K562 (cell line): ENCODE results near the gene PSMB2. TPM values are rescaled to one million over a fixed set of nuclear protein-coding genes. Genes with fewer than 3 reads are reported as not detected.
A peak's percentile ranks its signal among the peaks of the same experiment; 100 is the strongest.

Source experiments
- ARID1B ChIP-seq: fragments of 450-650 bp; IDR thresholded peaks from 2 replicates; pipeline ENCODE4 v1.6.1; 2016; ENCODE audit warnings: antibody characterized with exemption, mild to moderate bottlenecking, inconsistent platforms
- CBFA2T2 ChIP-seq: fragments of 450-650 bp; conservative IDR thresholded peaks from 2 replicates; pipeline ENCODE4 v1.6.1; 2017; ENCODE audit warnings: mild to moderate bottlenecking
- CBX5 ChIP-seq: IDR thresholded peaks from 2 replicates; pipeline ENCODE4 v1.6.1; 2014; ENCODE audit warnings: low read depth, borderline replicate concordance
- E2F3 ChIP-seq: fragments of 250-450 bp; sonication (Bioruptor Pico); IDR thresholded peaks from 2 replicates; pipeline ENCODE4 v1.4.0; 2020; ENCODE audit warnings: mild to moderate bottlenecking
- GATAD2A ChIP-seq: fragments of 450-650 bp; IDR thresholded peaks from 2 replicates; pipeline ENCODE4 v1.6.1; 2017
- IRF9 ChIP-seq: fragments of 450-650 bp; IDR thresholded peaks from 2 replicates; pipeline ENCODE4 v1.6.1; 2016; ENCODE audit warnings: missing biosample characterization, missing genetic modification characterization
- KDM1A ChIP-seq, 2 experiments: fragments of 450-650 bp; IDR thresholded peaks; 2 replicates each; pipeline ENCODE4 v1.6.1; 2016; ENCODE audit warnings: mild to moderate bottlenecking in 2 of 2
- KLF16 ChIP-seq: IDR thresholded peaks from 2 replicates; pipeline ENCODE4 v1.6.1; 2016; ENCODE audit warnings: antibody characterized with exemption
- RBM14 ChIP-seq: fragments of 200-400 bp; formaldehyde crosslinking; IDR thresholded peaks from 2 replicates; pipeline ENCODE4 v1.6.1; 2018; ENCODE audit warnings: low read depth, mild to moderate bottlenecking, low read length, moderate library complexity, borderline replicate concordance; ENCODE audit not compliant: insufficient read depth
- SIN3A ChIP-seq, 2 experiments: fragments of 150-350 bp in 1 of 2; IDR thresholded peaks; 2 replicates each; pipeline ENCODE4 v1.6.1; 2011 to 2016; ENCODE audit warnings: borderline replicate concordance in 2 of 2, low read depth in 2 of 2, low read length in 2 of 2, mild to moderate bottlenecking in 2 of 2, moderate library complexity in 2 of 2; ENCODE audit not compliant: control insufficient read depth in 1 of 2
- SNIP1 ChIP-seq: fragments of 450-650 bp; IDR thresholded peaks from 2 replicates; pipeline ENCODE4 v1.7.1; 2017; ENCODE audit warnings: low read depth, mild to moderate bottlenecking
- STAT5A ChIP-seq: IDR thresholded peaks from 2 replicates; pipeline ENCODE4 v1.6.1; 2012; ENCODE audit warnings: low read length, inconsistent platforms, borderline replicate concordance
- TAF1 ChIP-seq: IDR thresholded peaks from 2 replicates; pipeline ENCODE4 v1.6.1; 2011; ENCODE audit warnings: mild to moderate bottlenecking, low read length, moderate library complexity; ENCODE audit not compliant: insufficient read depth, control insufficient read depth, severe bottlenecking; ENCODE audit errors: extremely low read depth
- ZBTB43 ChIP-seq: sonication (generic); formaldehyde crosslinking; IDR thresholded peaks from 2 replicates; pipeline ENCODE4 v1.8.0; 2023; ENCODE audit warnings: mild to moderate bottlenecking, missing genetic modification reagents
- ZBTB5 ChIP-seq: fragments of 450-650 bp; IDR thresholded peaks from 2 replicates; pipeline ENCODE4 v1.6.1; 2017; ENCODE audit warnings: antibody characterized with exemption
- ZNF232 ChIP-seq: sonication (generic); formaldehyde crosslinking; IDR thresholded peaks from 2 replicates; pipeline ENCODE4 v1.8.0; 2022; ENCODE audit warnings: mild to moderate bottlenecking, missing genetic modification reagents
- ZNF511 ChIP-seq: sonication (generic); formaldehyde crosslinking; IDR thresholded peaks from 2 replicates; pipeline ENCODE4 v1.8.0; 2022; ENCODE audit warnings: mild to moderate bottlenecking, missing genetic modification reagents
- ZNF551 ChIP-seq: fragments of 250-450 bp; sonication (Bioruptor Pico); IDR thresholded peaks from 2 replicates; pipeline ENCODE4 v1.5.0; 2021; ENCODE audit warnings: mild to moderate bottlenecking, moderate library complexity
- polyA plus RNA-seq, 8 experiments: library from polyadenylated mRNA; depleted of rRNA in 4 of 8; stranded (reverse) in 5 of 8; unstranded in 3 of 8; fragments of >200 nt; fragmentation: Nextera tagmentation in 2 of 8; fragmentation: Illumina TruSeq in 1 of 8; extraction: Ambion mirVana in 2 of 8; extraction: Trizol in 1 of 8; gene quantifications; 2 replicates each; pipeline versions ENCODE4 v1.2.1 to v1.2.3, GENCODE V29; 2011 to 2014; ENCODE audit warnings: inconsistent platforms in 1 of 8, missing spikeins in 1 of 8
- total RNA-seq, 7 experiments: library from RNA; depleted of rRNA in 6 of 7; stranded (reverse); fragments of >200 nt in 6 of 7; fragmentation: Illumina TruSeq in 2 of 7; extraction: Trizol in 2 of 7; gene quantifications; 2 replicates each; pipeline versions ENCODE4 v1.2.1 to v1.2.3, GENCODE V29; 2011 to 2021; ENCODE audit warnings: low replicate concordance in 1 of 7
- TF ChIP-seq, protein P1 (sequence below): sonication (generic); formaldehyde crosslinking; IDR thresholded peaks from 2 replicates; pipeline ENCODE4 v1.8.0; 2023; ENCODE audit warnings: mild to moderate bottlenecking, missing genetic modification reagents

Gene PSMB2
- total and polyA plus RNA-seq, 9 of the 15 experiments (the other 6 are each of a cell fraction or from before 2014, with no cell fraction given) = 71.7 to 543 (median 165) TPM

GRCh38 chr1:35640380-35641232, 720 bp downstream of the PSMB2 start (continued):
- TF ChIP-seq TAF1 = peak; percentile 21
- no peak for TF ChIP-seq E2F3 (CRISPR knock-in tag)
- no peak for TF ChIP-seq CBFA2T2
- TF ChIP-seq RBM14 = no peak
- TF ChIP-seq ZBTB5 = peak; percentile 35; the same call in 1 of the 2 replicates
- TF ChIP-seq, protein P1, sequence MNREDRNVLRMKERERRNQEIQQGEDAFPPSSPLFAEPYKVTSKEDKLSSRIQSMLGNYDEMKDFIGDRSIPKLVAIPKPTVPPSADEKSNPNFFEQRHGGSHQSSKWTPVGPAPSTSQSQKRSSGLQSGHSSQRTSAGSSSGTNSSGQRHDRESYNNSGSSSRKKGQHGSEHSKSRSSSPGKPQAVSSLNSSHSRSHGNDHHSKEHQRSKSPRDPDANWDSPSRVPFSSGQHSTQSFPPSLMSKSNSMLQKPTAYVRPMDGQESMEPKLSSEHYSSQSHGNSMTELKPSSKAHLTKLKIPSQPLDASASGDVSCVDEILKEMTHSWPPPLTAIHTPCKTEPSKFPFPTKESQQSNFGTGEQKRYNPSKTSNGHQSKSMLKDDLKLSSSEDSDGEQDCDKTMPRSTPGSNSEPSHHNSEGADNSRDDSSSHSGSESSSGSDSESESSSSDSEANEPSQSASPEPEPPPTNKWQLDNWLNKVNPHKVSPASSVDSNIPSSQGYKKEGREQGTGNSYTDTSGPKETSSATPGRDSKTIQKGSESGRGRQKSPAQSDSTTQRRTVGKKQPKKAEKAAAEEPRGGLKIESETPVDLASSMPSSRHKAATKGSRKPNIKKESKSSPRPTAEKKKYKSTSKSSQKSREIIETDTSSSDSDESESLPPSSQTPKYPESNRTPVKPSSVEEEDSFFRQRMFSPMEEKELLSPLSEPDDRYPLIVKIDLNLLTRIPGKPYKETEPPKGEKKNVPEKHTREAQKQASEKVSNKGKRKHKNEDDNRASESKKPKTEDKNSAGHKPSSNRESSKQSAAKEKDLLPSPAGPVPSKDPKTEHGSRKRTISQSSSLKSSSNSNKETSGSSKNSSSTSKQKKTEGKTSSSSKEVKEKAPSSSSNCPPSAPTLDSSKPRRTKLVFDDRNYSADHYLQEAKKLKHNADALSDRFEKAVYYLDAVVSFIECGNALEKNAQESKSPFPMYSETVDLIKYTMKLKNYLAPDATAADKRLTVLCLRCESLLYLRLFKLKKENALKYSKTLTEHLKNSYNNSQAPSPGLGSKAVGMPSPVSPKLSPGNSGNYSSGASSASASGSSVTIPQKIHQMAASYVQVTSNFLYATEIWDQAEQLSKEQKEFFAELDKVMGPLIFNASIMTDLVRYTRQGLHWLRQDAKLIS = peak; percentile 22; the same call in 1 of the 2 replicates
- TF ChIP-seq SNIP1 = no peak
- TF ChIP-seq ZBTB43 (CRISPR knock-in tag) = 0 out of 2 replicates have a peak, but pooled peaks have one; percentile 12
- peak in 1 of 2 experiments; percentile 31; a peak in 1 of 4 replicates for TF ChIP-seq SIN3A (IDR thresholded peaks at IDR 0.05; ENCODE audit: borderline replicate concordance in 2 of 2, control insufficient read depth in 1 of 2, low read depth in 2 of 2, low read length in 2 of 2)
- peak in 1 of 2 experiments; percentile 32; a peak in 1 of 4 replicates for TF ChIP-seq KDM1A (IDR thresholded peaks at IDR 0.05)
- no peak for TF ChIP-seq STAT5A
- 0 out of 2 replicates have a peak, but pooled peaks have one; percentile 42 for TF ChIP-seq ZNF232 (CRISPR knock-in tag)
- TF ChIP-seq KLF16 = no peak
- no peak for TF ChIP-seq CBX5
- TF ChIP-seq GATAD2A = no peak
- TF ChIP-seq ZNF511 (CRISPR knock-in tag) = peak; percentile 38
- TF ChIP-seq ZNF551 = no peak
- no peak for TF ChIP-seq IRF9 (tag)
- no peak for TF ChIP-seq ARID1B
